Fibroblast of skin of back (primary cell): ENCODE measurements around the gene ZSCAN1.
A peak's percentile ranks its signal among the peaks of the same experiment; 100 is the strongest.

Experiments used
- DNase-seq: peaks from one replicate; pipeline ENCODE4 v3.0.0-alpha.2; 2013

The ZSCAN1 gene

DNA sequence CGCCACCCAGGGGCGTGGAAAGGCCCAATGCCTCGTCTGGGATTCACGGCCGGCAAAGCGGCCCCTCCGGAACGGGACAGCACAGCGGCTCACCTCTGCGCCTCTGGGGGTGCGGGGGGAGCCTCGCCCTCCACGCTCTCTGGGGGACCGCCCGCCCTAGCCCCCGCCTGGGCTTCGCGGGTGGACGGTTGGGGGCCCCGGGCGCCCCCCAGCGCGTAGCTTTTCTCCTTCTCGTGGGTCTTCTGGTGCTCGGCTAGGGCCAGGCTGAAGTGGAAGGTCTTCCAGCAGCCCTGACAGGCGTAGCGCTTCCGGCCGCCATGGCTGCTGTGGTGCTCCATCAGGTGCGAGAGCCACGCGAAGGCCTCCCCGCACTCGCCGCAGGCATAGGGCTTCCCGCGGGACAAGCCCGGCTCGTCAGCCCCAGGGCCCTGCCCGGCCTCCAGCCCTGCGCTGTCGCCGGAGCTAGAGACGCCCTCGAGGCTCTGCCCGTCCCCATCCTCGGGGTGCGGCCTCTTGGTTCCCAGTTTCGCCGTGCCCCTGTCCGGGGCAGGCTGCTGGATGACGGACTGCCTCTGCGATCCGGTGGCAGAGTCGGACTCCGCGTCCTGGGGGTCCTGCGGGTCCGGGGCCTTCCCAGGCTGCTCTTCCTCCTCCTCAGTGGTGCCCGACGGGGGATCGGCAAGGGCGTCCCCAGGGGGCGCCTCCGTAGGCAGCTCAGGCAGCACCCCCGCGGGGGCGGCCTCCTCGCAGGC lies 50.9 kb downstream of the ZSCAN1 start:
- no peak for DNase-seq

DNA sequence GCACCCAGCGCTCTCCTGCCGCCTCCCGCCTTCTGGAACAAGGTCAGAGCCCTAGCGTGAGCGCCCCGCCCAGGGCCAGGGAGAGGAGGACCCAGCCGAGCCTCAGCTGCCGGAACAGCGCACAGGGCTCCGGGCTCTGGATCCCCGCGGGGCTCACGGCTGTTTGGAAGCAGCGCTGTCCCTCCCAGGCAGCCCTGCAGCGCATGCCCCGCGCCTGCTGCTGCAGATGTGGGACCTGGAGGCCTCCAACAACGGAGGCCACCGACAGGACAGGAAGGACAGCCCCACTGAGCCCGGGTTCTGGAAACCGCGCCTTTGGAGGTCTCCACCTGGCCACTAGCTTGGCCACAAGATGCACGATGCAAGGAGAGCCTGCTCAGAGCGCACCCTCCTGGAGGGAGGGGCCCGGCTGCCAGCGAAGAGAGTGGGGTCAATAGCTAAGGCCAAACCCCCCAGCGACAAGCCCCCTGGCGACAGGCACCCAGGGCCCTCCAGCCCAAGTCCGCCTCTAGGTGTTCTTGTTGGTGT lies 51.6 kb downstream of the ZSCAN1 start:
- DNase-seq, result no peak

DNA sequence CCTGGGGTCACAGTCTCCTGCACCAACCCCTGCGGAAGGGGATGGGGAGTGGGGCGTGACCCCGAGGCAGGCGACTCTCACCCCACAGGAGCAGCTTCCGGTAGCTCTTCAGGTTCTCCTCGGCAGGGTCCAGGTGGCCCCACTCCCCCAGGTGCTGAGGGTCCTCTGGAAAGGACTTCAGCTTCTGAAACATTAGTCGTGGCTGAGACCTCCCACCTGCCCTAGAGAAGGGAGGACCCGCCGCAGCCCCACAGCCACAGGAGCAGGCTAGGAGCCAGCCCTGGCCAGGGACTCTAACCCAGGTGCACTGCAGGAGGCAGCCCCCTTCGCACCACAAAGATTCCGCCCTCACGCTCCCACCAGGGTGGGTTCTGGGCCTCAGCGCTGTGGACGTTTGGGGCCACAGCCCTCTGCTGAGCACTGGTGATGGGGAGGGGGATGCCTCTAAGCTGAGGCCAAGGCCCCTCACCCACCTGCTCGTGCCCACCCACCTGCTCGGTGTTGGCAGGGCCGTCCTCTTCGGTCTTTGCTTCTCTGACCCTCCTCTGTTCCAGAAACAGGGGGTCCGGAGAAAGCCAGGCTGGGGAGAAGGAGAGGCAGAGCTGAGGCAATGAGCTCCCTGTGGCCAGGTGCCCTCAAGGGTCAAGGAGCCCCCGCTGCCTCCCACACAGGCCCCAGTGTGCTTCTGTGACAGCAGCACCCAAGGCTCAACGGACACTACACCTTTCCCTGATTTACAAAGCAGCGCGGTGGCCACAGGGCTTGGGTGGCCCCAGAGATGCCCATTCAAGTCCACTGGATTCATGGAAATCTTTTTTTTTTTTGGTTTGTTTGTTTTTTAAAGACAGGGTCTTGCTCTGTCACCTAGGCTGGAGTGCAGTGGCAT lies 53.2 kb downstream of the ZSCAN1 start:
- no peak for DNase-seq

GRCh38 chr19:58088521-58089052 lies 54.8 kb downstream of the ZSCAN1 start:
- no peak for DNase-seq

DNA sequence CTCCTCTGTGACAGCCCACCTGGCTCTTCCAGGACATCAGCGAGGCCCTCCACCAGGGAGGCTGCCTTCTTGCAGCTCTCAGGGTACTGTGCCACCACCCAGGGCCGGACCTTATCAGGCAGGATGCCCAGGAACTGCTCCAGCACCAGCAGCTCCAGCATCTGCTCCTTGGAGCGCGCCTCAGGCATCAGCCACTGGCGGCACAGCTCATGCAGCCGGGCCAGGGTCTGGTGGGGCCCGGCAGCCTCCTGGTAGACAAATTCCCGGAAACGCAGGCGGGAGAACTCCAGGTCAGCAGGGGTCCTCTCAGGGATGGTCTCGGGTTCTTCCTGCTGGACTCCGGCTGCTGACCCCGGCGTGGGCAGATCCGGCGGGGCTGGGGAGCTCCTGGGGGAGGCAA lies 56.0 kb downstream of the ZSCAN1 start:
- DNase-seq, result no peak

- DNase-seq, result no peak
These were observed 57.6 kb downstream of the ZSCAN1 start for GRCh38 chr19:58091251-58091995.

DNA sequence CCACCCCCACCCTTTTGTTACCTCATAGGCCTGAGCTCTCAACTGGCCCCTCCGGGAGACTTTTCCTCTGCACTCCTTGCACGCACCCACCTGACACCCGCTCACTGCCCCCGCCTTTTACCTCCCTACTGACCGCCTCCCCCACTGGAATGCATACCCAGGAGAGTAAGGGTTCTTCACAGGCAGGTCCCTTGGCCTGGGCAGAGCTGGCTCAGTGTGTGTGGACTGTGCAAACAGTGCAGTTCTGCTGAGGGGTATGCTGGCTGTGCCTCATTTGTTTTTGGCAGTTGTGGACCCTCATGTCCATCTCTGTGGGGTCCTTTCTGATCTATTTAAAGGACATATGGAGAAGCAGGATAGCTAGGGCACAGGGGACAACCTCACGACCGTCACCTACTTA lies 59.2 kb downstream of the ZSCAN1 start:
- DNase-seq, result no peak

DNA sequence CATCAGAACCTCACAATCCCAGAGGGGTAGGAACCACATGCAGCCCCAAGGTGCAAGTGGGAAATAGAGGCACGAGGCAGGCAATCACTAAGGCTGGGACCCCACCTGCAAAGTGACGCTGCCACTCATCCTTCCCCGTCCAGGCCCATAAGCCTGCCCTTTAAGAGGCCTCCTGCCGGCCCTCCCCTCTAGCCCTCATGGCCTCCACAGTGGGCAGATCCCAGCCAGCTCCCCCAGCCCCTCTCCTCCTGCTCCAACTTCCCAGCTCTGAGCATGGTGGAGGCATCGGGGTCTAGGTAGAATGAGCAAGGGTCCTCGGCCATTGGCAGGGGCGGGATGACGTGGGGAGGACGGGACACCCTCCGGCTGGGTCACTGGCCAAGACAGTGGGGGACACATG lies 61.5 kb downstream of the ZSCAN1 start:
- no peak for DNase-seq

- DNase-seq, result no peak
These were observed 63.1 kb downstream of the ZSCAN1 start for GRCh38 chr19:58096884-58097283.

GRCh38 chr19:58097349-58097748 lies 63.5 kb downstream of the ZSCAN1 start:
- DNase-seq, result no peak

GRCh38 chr19:58097781-58098681 lies 64.2 kb downstream of the ZSCAN1 start, which contains the start of gene ZSCAN18:
Gene ZSCAN18, minus strand, starts transcription at chr19:58098231. Its CDS starts 7,964 bp downstream, at chr19:58090267.
- DNase-seq, result peak; percentile 93

- DNase-seq, result no peak
These were observed 64.8 kb downstream of the ZSCAN1 start for GRCh38 chr19:58098682-58098998.
